Stomach (tissue), 4 donors: ENCODE measurements around the gene KRT72.

Source experiments
- CTCF ChIP-seq, 7 experiments: fragments of 450-650 bp in 4 of 7; fragments of 200-600 bp in 3 of 7; sonication (generic) in 3 of 7; IDR thresholded peaks; one replicate each; pipeline ENCODE4 v1.5.1; 2016 to 2019; ENCODE audit warnings: antibody characterized with exemption in 7 of 7, control low read depth in 2 of 7, mild to moderate bottlenecking in 1 of 7
- POLR2A ChIP-seq, 4 donors: fragments of 450-650 bp; IDR thresholded peaks; one replicate each; pipeline ENCODE4 v1.6.1; 2016; ENCODE audit warnings: antibody characterized with exemption in 4 of 4, control low read depth in 2 of 4, mild to moderate bottlenecking in 1 of 4, moderate library complexity in 1 of 4
- POLR2AphosphoS5 ChIP-seq, 3 donors: sonication (generic); formaldehyde crosslinking; IDR thresholded peaks; one replicate each; pipeline ENCODE4 v1.6.1; 2016; ENCODE audit warnings: antibody characterized with exemption in 3 of 3

GRCh38 chr12:52637299-52637698 lies 36.0 kb upstream of the KRT72 start:
- TF ChIP-seq CTCF (IDR thresholded peaks at IDR 0.05) = no peak
- no peak for TF ChIP-seq POLR2A (IDR thresholded peaks at IDR 0.05)
- TF ChIP-seq POLR2AphosphoS5 (IDR thresholded peaks at IDR 0.05) = no peak
